Erythroblast (primary cell): ENCODE data around the gene ST14.

Experiments
- GATA1 ChIP-seq: IDR thresholded peaks from 2 replicates; pipeline ENCODE4 v1.6.1; 2011; ENCODE audit warnings: low read depth, mild to moderate bottlenecking, control low read depth, low read length, moderate library complexity
- POLR2A ChIP-seq: IDR thresholded peaks from 2 replicates; pipeline ENCODE4 v1.6.1; 2011; ENCODE audit warnings: mild to moderate bottlenecking, low read length

DNA sequence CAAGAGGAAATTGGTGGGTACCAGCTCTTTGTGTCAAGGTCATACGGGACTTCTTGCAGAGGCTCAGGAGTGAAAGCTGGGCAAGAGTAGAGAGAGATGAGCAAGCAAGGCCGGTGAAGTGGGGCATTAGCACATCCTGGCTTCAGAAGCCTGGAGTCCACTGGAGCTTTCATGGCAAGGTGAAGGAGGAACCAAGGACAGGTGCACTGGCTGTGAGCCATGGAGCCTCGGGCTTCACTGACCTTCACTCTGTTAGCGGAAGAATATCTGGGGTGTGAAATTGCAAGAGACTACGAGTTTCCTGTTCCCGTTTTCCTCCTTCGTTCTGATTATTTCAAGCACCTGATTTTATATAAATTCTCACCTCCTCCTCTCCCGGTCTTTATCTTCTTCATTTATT is 25.9 kb upstream of the ST14 start:
- TF ChIP-seq POLR2A (no peak), GATA1 (no peak)
